ENCODE measurements around the gene SLC17A2. TPM values are rescaled to one million over a fixed set of nuclear protein-coding genes. Genes with fewer than 3 reads are reported as not detected.

SLC17A2 gene
- total and polyA plus RNA-seq, 7 experiments from 2014 or later, result 0.15 TPM; not detected in 6

GRCh38 chr6:25869840-25870239 lies 60.7 kb downstream of the SLC17A2 start:
- Mint-ChIP-seq H3K4me1 (peaks cover 17 to 47% (median 34%) of the 10 kb centered on the region in 7 donors), H3K36me3 (peaks cover 0 to 23% (median 0%) of the 10 kb centered on the region in 5 donors), H3K27ac (no peak overlapping the region), H3K9me3 (peaks cover 0 to 10% (median 0%) of the 10 kb centered on the region in 11 donors), H3K4me3 (no peak overlapping the region), H3K27me3 (peaks cover 0 to 6% (median 0%) of the 10 kb centered on the region in 5 donors)
- no peaks in the 10 kb centered on the region for H3K27me3 ChIP-seq (ENCODE audit: control insufficient read depth in 2 of 2, insufficient read depth in 2 of 2, low read length in 2 of 2)
- intact Hi-C loops (cut with micrococcal nuclease), result loop anchor here in 1 of 2 donors (5.0 kb wide), 1 partner anchor 92 kb away; the partner anchor contains the start of gene TRIM38
- H3K27ac ChIP-seq (ENCODE audit: low read depth, low read length), result no peak overlapping the region
- no peaks in the 10 kb centered on the region for H3K36me3 ChIP-seq (ENCODE audit: control insufficient read depth in 2 of 3, insufficient read depth in 3 of 3, low read length in 3 of 3)
- no peak for ATAC-seq
- POLR2A ChIA-PET, result no interaction called here
- DNase-seq, result no peak
- H3K9me3 ChIP-seq (ENCODE audit: control insufficient read depth in 2 of 3, low read length in 3 of 3), result no peaks in the 10 kb centered on the region
- CTCF ChIA-PET, result interaction anchor here (0.8 kb wide), 1 partner anchor 262 kb away, joined by 3 read pairs; no protein-coding TSS in a partner anchor
- H3K4me3 ChIP-seq (ENCODE audit: low read length), result no peak overlapping the region
- H3K4me1 ChIP-seq (ENCODE audit: control insufficient read depth in 2 of 2, insufficient read depth in 2 of 2, low read length in 2 of 2), result peaks cover 13 to 30% of the 10 kb centered on the region in 2 donors

GRCh38 chr6:25868436-25869183 lies 61.9 kb downstream of the SLC17A2 start:
- no peaks in the 10 kb centered on the region for H3K9me3 ChIP-seq (ENCODE audit: control insufficient read depth in 2 of 3, low read length in 3 of 3)
- no peak overlapping the region for H3K27ac ChIP-seq (ENCODE audit: low read depth, low read length)
- DNase-seq (no peak), ATAC-seq (no peak)
- intact Hi-C loops (cut with micrococcal nuclease), result loop anchor here in 1 of 2 donors (5.0 kb wide), 1 partner anchor 94 kb away; the partner anchor contains the start of gene TRIM38
- peaks cover 0 to 34% (median 4%) of the 10 kb centered on the region in 5 donors for H3K36me3 Mint-ChIP-seq
- H3K27me3 Mint-ChIP-seq, result peaks cover 0 to 9% (median 0%) of the 10 kb centered on the region in 5 donors
- H3K9me3 Mint-ChIP-seq, result peaks cover 0 to 23% (median 2%) of the 10 kb centered on the region in 11 donors
- ChIA-PET CTCF (no interaction called here), POLR2A (no interaction called here)
- H3K27me3 ChIP-seq (ENCODE audit: control insufficient read depth in 2 of 2, insufficient read depth in 2 of 2, low read length in 2 of 2), result no peaks in the 10 kb centered on the region
- peaks cover 13 to 30% of the 10 kb centered on the region in 2 donors for H3K4me1 ChIP-seq (ENCODE audit: control insufficient read depth in 2 of 2, insufficient read depth in 2 of 2, low read length in 2 of 2)
- peak overlapping the region in 1 of 9 donors; percentile 3 for H3K27ac Mint-ChIP-seq
- H3K4me3 Mint-ChIP-seq, result no peak overlapping the region
- H3K36me3 ChIP-seq (ENCODE audit: control insufficient read depth in 2 of 3, insufficient read depth in 3 of 3, low read length in 3 of 3), result no peaks in the 10 kb centered on the region
- H3K4me3 ChIP-seq (ENCODE audit: low read length), result no peak overlapping the region
- H3K4me1 Mint-ChIP-seq, result peaks cover 13 to 43% (median 38%) of the 10 kb centered on the region in 7 donors

DNA sequence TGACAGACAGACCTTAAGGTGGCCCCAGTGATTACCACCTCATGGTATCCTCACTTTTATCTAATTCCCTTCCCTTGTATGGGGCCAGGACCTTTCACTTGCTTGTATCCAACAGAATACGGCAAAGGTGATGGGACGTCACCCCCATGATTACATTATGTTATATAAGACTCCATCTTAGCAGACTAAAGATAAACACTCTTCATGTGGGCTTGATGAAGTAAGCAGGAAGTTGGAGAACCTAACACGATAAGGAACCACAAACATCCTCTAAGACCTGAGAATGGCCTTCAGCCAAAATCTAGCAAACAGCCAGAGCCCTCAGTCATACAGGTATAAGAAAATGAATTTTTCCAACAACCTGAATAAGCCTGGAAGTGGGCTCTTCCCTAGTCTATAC lies 64.5 kb downstream of the SLC17A2 start:
- H3K4me1 ChIP-seq (ENCODE audit: control insufficient read depth in 2 of 2, insufficient read depth in 2 of 2, low read length in 2 of 2), result peaks cover 13 to 20% of the 10 kb centered on the region in 2 donors
- Mint-ChIP-seq H3K36me3 (peaks cover 0 to 32% (median 4%) of the 10 kb centered on the region in 5 donors), H3K27me3 (peaks cover 0 to 7% (median 0%) of the 10 kb centered on the region in 5 donors), H3K27ac (peak overlapping the region in 8 of 9 donors; percentile 6 to 91 (median 80)), H3K4me3 (peak overlapping the region in 7 of 10 donors; percentile 23 to 70 (median 54)), H3K4me1 (peaks cover 8 to 34% (median 31%) of the 10 kb centered on the region in 7 donors), H3K9me3 (peaks cover 0 to 18% (median 2%) of the 10 kb centered on the region in 11 donors)
- POLR2A ChIA-PET, result interaction anchor here (1.1 kb wide), 1 partner anchor 160 kb away, joined by 5 read pairs; no protein-coding TSS in a partner anchor
- DNase-seq, result peak in 7 of 9 donors; percentile 60 to 82 (median 72)
- no peaks in the 10 kb centered on the region for H3K27me3 ChIP-seq (ENCODE audit: control insufficient read depth in 2 of 2, insufficient read depth in 2 of 2, low read length in 2 of 2)
- H3K4me3 ChIP-seq (ENCODE audit: low read length), result no peak overlapping the region
- ATAC-seq, result peak; percentile 95
- intact Hi-C loops (cut with micrococcal nuclease), result loop anchor here (1.0 to 5.0 kb wide), 3 partner anchors 9 to 96 kb away; partner anchors contain the start of gene TRIM38 (in 1 of the 2)
- no peak overlapping the region for H3K27ac ChIP-seq (ENCODE audit: low read depth, low read length)
- H3K9me3 ChIP-seq (ENCODE audit: control insufficient read depth in 2 of 3, low read length in 3 of 3), result no peaks in the 10 kb centered on the region
- no peaks in the 10 kb centered on the region for H3K36me3 ChIP-seq (ENCODE audit: control insufficient read depth in 2 of 3, insufficient read depth in 3 of 3, low read length in 3 of 3)
- CTCF ChIA-PET, result no interaction called here

DNA sequence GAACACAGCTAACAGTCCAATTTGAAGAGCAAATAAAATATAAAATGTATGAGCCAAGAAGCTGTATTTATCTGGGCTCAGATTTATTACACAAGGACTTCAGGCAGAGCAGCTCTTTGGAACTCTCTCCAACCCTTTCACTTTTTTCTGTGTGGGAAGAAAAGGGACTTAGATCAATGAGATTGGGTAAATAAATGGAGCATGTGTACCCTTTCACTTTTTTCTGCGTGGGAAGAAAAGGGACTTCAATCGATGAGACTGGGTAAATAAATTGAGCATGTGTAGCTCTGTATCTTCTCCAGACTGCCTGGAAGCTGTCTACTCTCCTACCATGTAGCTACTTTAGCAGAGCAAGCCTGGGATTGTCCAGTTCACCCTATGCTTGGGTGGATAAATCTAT lies 67.1 kb downstream of the SLC17A2 start:
- H3K4me3 ChIP-seq (ENCODE audit: low read length), result no peak overlapping the region
- ChIA-PET POLR2A (interaction anchor here (1.2 kb wide), 1 partner anchor 22 kb away, joined by 3 read pairs; no protein-coding TSS in a partner anchor), CTCF (no interaction called here)
- H3K27ac ChIP-seq (ENCODE audit: low read depth, low read length), result no peak overlapping the region
- no peaks in the 10 kb centered on the region for H3K9me3 ChIP-seq (ENCODE audit: control insufficient read depth in 2 of 3, low read length in 3 of 3)
- DNase-seq (no peak), ATAC-seq (no peak)
- peaks cover 13 to 20% of the 10 kb centered on the region in 2 donors for H3K4me1 ChIP-seq (ENCODE audit: control insufficient read depth in 2 of 2, insufficient read depth in 2 of 2, low read length in 2 of 2)
- Mint-ChIP-seq H3K4me3 (no peak overlapping the region), H3K9me3 (peaks cover 0 to 13% (median 2%) of the 10 kb centered on the region in 11 donors), H3K27ac (no peak overlapping the region), H3K4me1 (peaks cover 8 to 39% (median 32%) of the 10 kb centered on the region in 7 donors), H3K27me3 (peaks cover 0 to 6% (median 3%) of the 10 kb centered on the region in 5 donors), H3K36me3 (peaks cover 0 to 27% (median 4%) of the 10 kb centered on the region in 5 donors)
- no peaks in the 10 kb centered on the region for H3K27me3 ChIP-seq (ENCODE audit: control insufficient read depth in 2 of 2, insufficient read depth in 2 of 2, low read length in 2 of 2)
- H3K36me3 ChIP-seq (ENCODE audit: control insufficient read depth in 2 of 3, insufficient read depth in 3 of 3, low read length in 3 of 3), result no peaks in the 10 kb centered on the region
- intact Hi-C loops (cut with micrococcal nuclease), result no loop called here

Other genes with a start within 250 kb of the SLC17A2 start
- gene SLC17A4, start 175.9 kb downstream of the SLC17A2 start, total RNA-seq, result not detected
- not detected for gene SLC17A4, start 175.9 kb downstream of the SLC17A2 start, polyA plus RNA-seq
- not detected for gene SLC17A1, start 98.6 kb downstream of the SLC17A2 start, total RNA-seq
- not detected for gene SLC17A1, start 98.6 kb downstream of the SLC17A2 start, polyA plus RNA-seq
- gene SLC17A3, start 56.4 kb downstream of the SLC17A2 start, total RNA-seq, result under 1 TPM in 1 of 5 experiments, not detected in 4; 0.36 TPM
- not detected for gene SLC17A3, start 56.4 kb downstream of the SLC17A2 start, polyA plus RNA-seq
- 10 to 100 TPM; 17.4 to 32.8 (median 29.9) TPM for gene TRIM38, start 32.1 kb upstream of the SLC17A2 start, total RNA-seq
- gene TRIM38, start 32.1 kb upstream of the SLC17A2 start, polyA plus RNA-seq, result 1 to 10 TPM; 4.4 to 9.5 TPM
- 1 to 10 TPM; 1.5 to 4.6 (median 2.5) TPM for gene HFE, start 156.7 kb upstream of the SLC17A2 start, total RNA-seq
- under 1 TPM; 0.65 to 0.85 TPM for gene HFE, start 156.7 kb upstream of the SLC17A2 start, polyA plus RNA-seq